Right atrium auricular region (tissue), 2 donors: ENCODE results near the gene HOXA9. TPM values are rescaled to one million over a fixed set of nuclear protein-coding genes. Genes with fewer than 3 reads are reported as not detected.
A peak's percentile ranks its signal among the peaks of the same experiment; 100 is the strongest.

Source experiments
- DNase-seq: peaks from one replicate; pipeline ENCODE4 v3.0.0-alpha.2; 2019; ENCODE audit warnings: low spot score
- H3K27ac ChIP-seq, 2 donors: fragments of 200-600 bp; sonication (generic); 1 replicate in 1 of 2; 2 replicates in 1 of 2; pipeline ENCODE4 v1.5.1; 2016 to 2019
- H3K27me3 ChIP-seq, 2 donors: fragments of 200-600 bp; sonication (generic); one replicate each; pipeline versions ENCODE4 v1.5.1 to v1.6.0; 2017 to 2019
- H3K36me3 ChIP-seq: fragments of 200-600 bp; sonication (generic); one replicate; pipeline ENCODE4 v1.5.1; 2016
- H3K4me1 ChIP-seq, 2 donors: fragments of 200-600 bp; sonication (generic); one replicate each; pipeline versions ENCODE4 v1.5.1 to v1.6.0; 2017 to 2019
- H3K4me3 ChIP-seq, 2 donors: fragments of 200-600 bp; sonication (generic); 1 replicate in 1 of 2; 2 replicates in 1 of 2; pipeline ENCODE4 v1.5.1; 2017 to 2019; ENCODE audit warnings: mild to moderate bottlenecking in 1 of 2, moderate library complexity in 1 of 2
- H3K9me3 ChIP-seq, 2 donors: fragments of 200-600 bp; sonication (generic); one replicate each; pipeline ENCODE4 v1.5.1; 2019
- total RNA-seq, 2 donors: library from RNA; depleted of rRNA; stranded (reverse); fragments of >200 nt; gene quantifications; one replicate each; pipeline ENCODE4 v1.1.0, GENCODE V29; 2016
- TF ChIP-seq, protein P1 (sequence below), 2 donors: fragments of 200-600 bp; sonication (generic); IDR thresholded peaks; one replicate each; pipeline ENCODE4 v1.5.1; 2019; ENCODE audit warnings: antibody characterized with exemption in 2 of 2

The HOXA9 gene
- total RNA-seq, 2 donors from 2014 or later, result not detected

DNA sequence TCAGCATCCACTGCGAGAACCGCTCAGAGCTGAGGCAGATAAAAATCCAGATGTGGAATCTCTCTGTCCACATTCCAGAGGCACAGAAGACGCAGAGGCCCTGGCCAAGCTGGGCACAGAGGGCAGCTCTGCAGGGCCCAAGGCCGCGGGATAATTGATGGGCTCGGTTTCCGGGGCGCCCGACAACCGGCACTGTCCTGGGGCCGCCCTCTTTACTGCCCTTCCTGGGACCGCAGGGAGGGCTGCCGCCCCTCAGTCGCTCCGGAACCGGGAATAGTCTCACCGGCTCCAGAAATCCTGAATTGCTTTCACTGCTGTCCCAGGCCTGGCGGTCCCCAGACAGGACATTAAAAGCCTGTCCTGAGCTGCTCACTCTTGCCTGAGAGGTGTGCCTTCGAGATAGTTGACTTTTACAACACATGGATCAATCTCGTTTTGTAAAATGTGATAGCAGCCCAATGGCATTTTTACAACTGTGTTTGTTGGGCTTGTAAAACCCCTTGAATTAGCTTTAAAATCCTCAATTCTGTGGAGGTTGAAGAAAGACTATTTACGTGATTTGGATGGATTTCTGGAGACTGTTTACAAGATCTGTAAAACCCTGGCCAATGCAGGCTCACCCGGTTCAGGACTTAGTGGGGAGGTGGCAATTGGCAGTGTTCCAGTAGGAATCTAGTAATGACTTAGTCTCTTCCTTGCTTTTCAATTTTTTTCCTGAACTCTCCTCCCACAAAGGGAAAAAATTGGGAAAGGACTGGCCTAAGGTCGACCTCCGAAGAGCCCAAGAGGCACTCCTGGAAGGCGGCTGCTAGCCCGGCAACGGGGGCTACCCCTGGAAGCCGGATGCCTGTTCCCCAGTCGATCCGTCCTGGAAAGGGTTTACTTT lies 16.3 kb downstream of the HOXA9 start:
- Histone ChIP-seq H3K27ac (no peak overlapping the region), H3K4me1 (peaks cover 0 to 57% of the 10 kb centered on the region in 2 donors), H3K4me3 (no peak overlapping the region), H3K36me3 (no peaks in the 10 kb centered on the region), H3K27me3 (peaks cover 57 to 97% of the 10 kb centered on the region in 2 donors), H3K9me3 (no peaks in the 10 kb centered on the region)
- DNase-seq, result no peak
- TF ChIP-seq, protein P1, sequence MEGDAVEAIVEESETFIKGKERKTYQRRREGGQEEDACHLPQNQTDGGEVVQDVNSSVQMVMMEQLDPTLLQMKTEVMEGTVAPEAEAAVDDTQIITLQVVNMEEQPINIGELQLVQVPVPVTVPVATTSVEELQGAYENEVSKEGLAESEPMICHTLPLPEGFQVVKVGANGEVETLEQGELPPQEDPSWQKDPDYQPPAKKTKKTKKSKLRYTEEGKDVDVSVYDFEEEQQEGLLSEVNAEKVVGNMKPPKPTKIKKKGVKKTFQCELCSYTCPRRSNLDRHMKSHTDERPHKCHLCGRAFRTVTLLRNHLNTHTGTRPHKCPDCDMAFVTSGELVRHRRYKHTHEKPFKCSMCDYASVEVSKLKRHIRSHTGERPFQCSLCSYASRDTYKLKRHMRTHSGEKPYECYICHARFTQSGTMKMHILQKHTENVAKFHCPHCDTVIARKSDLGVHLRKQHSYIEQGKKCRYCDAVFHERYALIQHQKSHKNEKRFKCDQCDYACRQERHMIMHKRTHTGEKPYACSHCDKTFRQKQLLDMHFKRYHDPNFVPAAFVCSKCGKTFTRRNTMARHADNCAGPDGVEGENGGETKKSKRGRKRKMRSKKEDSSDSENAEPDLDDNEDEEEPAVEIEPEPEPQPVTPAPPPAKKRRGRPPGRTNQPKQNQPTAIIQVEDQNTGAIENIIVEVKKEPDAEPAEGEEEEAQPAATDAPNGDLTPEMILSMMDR (IDR thresholded peaks at IDR 0.05), result no peak

DNA sequence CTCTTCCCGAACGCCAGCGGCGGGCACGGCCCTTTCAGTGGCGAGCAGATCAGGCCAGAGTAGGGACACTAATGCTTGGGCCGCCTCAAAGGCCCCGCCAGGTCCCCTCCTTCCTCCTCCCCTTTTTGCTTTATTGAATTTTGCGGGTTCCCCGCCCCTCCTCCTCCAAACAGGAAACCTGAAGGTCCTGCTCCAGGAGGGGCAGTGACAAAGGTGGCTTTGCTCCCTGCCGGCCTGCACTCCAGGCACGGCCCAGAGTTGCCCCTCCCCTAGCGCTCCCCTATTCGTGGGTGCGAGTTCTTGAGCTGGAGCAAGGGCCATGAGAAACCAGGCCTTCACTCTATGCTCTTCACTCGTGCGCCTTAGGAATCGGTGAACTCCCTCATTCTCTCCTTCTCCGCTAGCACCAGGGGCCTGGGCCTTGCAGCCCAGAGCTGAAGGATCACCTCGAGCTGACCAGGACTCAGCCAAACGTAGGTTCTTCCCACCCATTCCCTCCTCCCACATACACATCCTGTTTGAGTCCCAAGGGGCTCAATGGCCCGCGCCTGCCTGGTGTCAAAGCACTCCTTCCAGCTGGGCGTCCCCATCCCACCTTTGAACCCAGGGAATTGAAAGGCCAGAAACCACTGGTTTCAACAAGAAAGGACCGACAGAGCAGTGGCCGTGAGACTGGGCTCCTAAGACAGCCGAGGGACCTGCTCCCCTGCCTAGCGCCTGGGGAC lies 17.1 kb downstream of the HOXA9 start:
- no peak for DNase-seq
- peaks cover 0 to 66% of the 10 kb centered on the region in 2 donors for H3K4me1 ChIP-seq
- no peaks in the 10 kb centered on the region for H3K9me3 ChIP-seq
- peak overlapping the region in 1 of 2 donors; percentile 34 for H3K4me3 ChIP-seq
- no peaks in the 10 kb centered on the region for H3K36me3 ChIP-seq
- TF ChIP-seq, protein P1 (IDR thresholded peaks at IDR 0.05), result no peak
- no peak overlapping the region for H3K27ac ChIP-seq
- peaks cover 52 to 95% of the 10 kb centered on the region in 2 donors for H3K27me3 ChIP-seq

DNA sequence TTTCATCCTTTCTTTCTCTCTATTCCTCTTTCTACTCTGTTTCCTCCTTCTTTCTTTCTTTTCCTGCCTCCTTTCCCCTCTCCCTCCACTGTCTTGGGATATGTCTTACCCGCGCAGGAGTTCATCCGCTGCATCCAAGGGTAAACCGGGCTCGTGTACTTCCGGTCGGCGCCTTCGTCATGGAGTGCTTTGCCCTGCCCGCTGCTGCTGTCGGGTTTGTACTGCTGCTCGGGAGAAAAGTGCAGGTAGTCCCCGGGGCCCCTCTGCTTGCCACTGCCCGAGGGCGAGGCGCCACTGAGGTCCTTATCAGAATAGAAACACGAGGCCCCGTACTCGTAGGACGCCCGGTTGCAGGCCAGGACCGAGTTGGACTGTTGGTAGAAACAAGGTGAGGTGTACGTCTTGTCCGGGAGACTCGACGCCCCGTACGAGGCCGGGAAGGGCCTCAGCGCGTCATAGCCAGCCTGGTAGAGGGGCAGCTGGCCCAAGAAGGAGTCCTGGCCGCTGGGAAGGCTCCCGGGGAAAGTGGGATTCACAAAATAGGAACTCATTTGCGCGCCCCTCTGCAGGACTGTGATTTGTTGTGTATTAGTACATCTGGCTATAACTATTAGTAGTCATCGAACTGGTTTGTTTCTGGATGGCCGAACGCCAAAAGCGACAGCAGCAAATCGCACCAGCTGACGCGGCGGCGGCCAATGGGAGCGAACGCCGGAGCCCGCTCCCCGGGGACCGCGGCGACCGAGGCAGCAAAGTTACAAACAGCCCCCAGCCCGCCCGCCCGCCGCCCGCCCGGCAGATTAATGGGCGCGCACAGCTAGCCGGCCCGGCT lies 17.9 kb downstream of the HOXA9 start, which contains the start of gene HOXA6:
Gene HOXA6, minus strand, starts transcription at position 576 of the 832 bp plus-strand sequence. Its CDS starts 25 bp downstream, at position 551.
- peaks cover 0 to 69% of the 10 kb centered on the region in 2 donors for H3K4me1 ChIP-seq
- H3K9me3 ChIP-seq, result no peaks in the 10 kb centered on the region
- H3K27me3 ChIP-seq, result peaks cover 52 to 95% of the 10 kb centered on the region in 2 donors
- H3K36me3 ChIP-seq, result no peaks in the 10 kb centered on the region
- DNase-seq, result no peak
- peak within 1 kb of the TSS in 1 of 2 donors; percentile 34 for H3K4me3 ChIP-seq
- H3K27ac ChIP-seq, result no peak within 1 kb of the TSS
- TF ChIP-seq, protein P1 (IDR thresholded peaks at IDR 0.05), result no peak

DNA sequence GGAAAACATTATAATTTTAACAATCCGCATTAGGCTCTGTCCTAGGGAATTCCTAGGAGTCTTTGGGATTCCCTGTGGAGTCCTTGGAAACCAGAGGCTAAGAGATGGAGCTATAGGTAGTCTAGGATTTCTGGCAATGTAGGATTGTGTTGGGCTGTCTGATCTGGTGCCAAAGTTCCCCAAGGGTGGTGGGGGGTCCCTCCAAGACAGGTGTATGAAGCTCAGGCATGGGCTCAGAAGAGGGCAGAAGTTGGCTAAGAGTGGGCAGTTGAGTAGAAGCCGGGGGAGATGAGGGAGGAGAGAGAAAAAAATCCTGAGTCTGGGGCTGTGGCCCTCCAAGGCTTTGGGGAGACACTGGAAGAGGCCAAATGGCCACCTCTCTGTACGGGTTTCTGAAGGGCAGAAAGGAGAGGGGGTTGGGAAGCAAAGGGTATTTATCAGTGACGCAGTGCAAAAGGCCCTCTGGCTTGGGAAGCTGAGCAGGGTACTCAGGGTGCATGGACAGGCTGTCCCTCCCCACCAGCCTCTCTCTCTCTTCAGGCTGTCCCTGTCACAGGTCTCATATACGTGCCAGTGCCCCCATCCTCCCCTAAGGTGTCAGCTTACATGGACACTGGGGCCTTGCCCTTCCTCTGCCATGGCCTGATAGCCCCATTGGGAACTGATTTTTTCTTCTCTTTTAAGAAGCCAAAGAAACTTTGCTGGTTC lies 18.7 kb downstream of the HOXA9 start:
- peaks cover 53 to 95% of the 10 kb centered on the region in 2 donors for H3K27me3 ChIP-seq
- peaks cover 0 to 66% of the 10 kb centered on the region in 2 donors for H3K4me1 ChIP-seq
- DNase-seq, result no peak
- no peaks in the 10 kb centered on the region for H3K36me3 ChIP-seq
- no peak overlapping the region for H3K27ac ChIP-seq
- H3K9me3 ChIP-seq, result no peaks in the 10 kb centered on the region
- TF ChIP-seq, protein P1 (IDR thresholded peaks at IDR 0.05), result no peak
- no peak overlapping the region for H3K4me3 ChIP-seq

DNA sequence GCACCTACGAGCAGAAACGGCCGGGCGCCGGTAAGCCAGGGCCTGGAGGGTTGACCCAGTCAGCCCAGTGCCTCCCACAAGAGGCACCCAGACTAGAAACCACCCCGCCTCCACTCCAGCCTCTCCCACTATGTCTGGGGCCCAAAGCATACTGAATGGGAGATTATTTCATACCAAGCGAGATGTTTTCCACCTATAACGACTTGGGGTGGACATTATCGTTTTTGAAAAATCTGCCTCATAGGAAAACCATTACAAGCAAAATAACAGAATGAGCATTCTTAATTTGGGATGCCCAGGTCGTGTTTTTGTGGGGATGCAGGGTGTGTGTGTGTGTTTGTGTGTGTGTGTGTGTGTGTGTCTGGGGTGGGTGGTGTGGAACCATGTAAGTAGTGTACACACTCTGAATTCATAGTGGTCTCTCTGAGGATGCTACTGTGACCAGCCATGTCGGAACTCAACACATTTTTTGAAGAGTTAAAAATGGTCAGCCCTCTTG lies 19.4 kb downstream of the HOXA9 start:
- Histone ChIP-seq H3K27me3 (peaks cover 53 to 91% of the 10 kb centered on the region in 2 donors), H3K4me1 (peaks cover 0 to 59% of the 10 kb centered on the region in 2 donors), H3K9me3 (no peaks in the 10 kb centered on the region), H3K27ac (no peak overlapping the region), H3K36me3 (no peaks in the 10 kb centered on the region), H3K4me3 (no peak overlapping the region)
- TF ChIP-seq, protein P1 (IDR thresholded peaks at IDR 0.05), result no peak
- DNase-seq, result no peak
